OCI-LY3 (cell line): ENCODE measurements around the gene HMGB2.

Source experiments
- H2AFZ ChIP-seq: fragments of 200-600, 300-600 bp; shearing (Covaris generic); 2 replicates; pipeline ENCODE4 v1.6.0; 2014; ENCODE audit warnings: antibody characterized with exemption, low read depth, low read length
- H3K27ac ChIP-seq: fragments of 200-600, 300-600 bp; sonication (generic); 2 replicates; pipeline ENCODE4 v1.5.1; 2014; ENCODE audit warnings: mild to moderate bottlenecking, low read length, moderate library complexity, mixed read lengths
- H3K27me3 ChIP-seq: fragments of 200-600, 300-600 bp; sonication (generic); 2 replicates; pipeline ENCODE4 v1.6.1; 2014; ENCODE audit warnings: low read depth, low read length, mixed read lengths
- H3K36me3 ChIP-seq: fragments of 200-600, 300-600 bp; sonication (generic); replicated peaks from 2 replicates; pipeline ENCODE3; 2014; ENCODE audit warnings: low read depth, low read length, mixed read lengths
- H3K4me1 ChIP-seq: fragments of 300-600, 200-600 bp; sonication (generic); 2 replicates; pipeline ENCODE4 v1.6.1; 2014; ENCODE audit warnings: low read length, mixed read lengths
- H3K4me2 ChIP-seq: fragments of 200-600, 300-600 bp; sonication (generic); 2 replicates; pipeline ENCODE4 v1.6.1; 2014; ENCODE audit warnings: low read length, mixed read lengths
- H3K4me3 ChIP-seq: fragments of 300-600, 200-600 bp; sonication (generic); 2 replicates; pipeline ENCODE4 v1.5.1; 2014; ENCODE audit warnings: antibody characterized with exemption, mild to moderate bottlenecking, low read length, moderate library complexity
- H3K79me2 ChIP-seq: fragments of 300-600, 200-600 bp; shearing (Covaris generic); 2 replicates; pipeline ENCODE4 v1.6.1; 2014; ENCODE audit warnings: mild to moderate bottlenecking, low read length, mixed read lengths
- H3K9ac ChIP-seq: fragments of 300-600, 200-600 bp; shearing (Covaris generic); 2 replicates; pipeline ENCODE4 v1.6.0; 2014; ENCODE audit warnings: mild to moderate bottlenecking, low read length, moderate library complexity
- H3K9me3 ChIP-seq: fragments of 200-600, 300-600 bp; shearing (Covaris generic); 2 replicates; pipeline ENCODE4 v1.6.1; 2014; ENCODE audit warnings: low read length, mixed read lengths; ENCODE audit not compliant: insufficient read depth
- H4K20me1 ChIP-seq: fragments of 200-600, 300-600 bp; sonication (generic); 2 replicates; pipeline ENCODE4 v1.6.1; 2016; ENCODE audit warnings: low read length, mixed read lengths; ENCODE audit not compliant: insufficient read depth
- EZH2phosphoT487 ChIP-seq: fragments of 200-600 bp; shearing (Covaris generic); IDR thresholded peaks from 2 replicates; pipeline ENCODE4 v1.6.1; 2018; ENCODE audit warnings: antibody characterized with exemption, mixed run types, low read depth
- TF ChIP-seq, protein P1 (sequence below): fragments of 200-600, 300-600 bp; sonication (generic); IDR thresholded peaks from 2 replicates; pipeline ENCODE4 v1.5.1; 2014; ENCODE audit warnings: antibody characterized with exemption, low read length, low read depth

HMGB2 gene

DNA sequence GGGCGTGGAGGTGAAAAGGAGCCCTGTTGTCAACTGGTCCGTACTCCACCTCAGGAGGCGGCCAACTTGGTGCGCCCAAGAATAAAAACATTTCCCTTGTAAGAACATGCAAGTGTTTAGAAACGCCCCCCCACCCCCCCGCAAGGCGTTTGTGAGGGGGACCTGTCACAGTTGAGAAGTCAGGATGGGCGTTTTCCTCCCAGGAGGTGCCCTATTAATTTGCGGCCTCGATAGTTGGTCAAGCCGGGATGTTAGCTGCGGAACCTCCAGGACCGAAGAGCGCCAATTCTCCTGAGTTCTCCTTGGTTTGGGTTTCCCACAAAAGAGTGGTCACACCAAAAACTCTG is 35.9 kb upstream of the HMGB2 start:
- Histone ChIP-seq H3K4me2 (peak overlapping the region; percentile 72), H3K27ac (peak overlapping the region; percentile 64), H3K9ac (peak overlapping the region; percentile 88), H3K27me3 (no peaks in the 10 kb centered on the region), H3K4me3 (peak overlapping the region; percentile 86), H2AFZ (peak overlapping the region; percentile 91), H4K20me1 (no peaks in the 10 kb centered on the region), H3K36me3 (peaks cover 5% of the 10 kb centered on the region), H3K79me2 (peaks cover 33% of the 10 kb centered on the region), H3K9me3 (no peaks in the 10 kb centered on the region), H3K4me1 (peaks cover 17% of the 10 kb centered on the region)
- no peak for TF ChIP-seq EZH2phosphoT487
- TF ChIP-seq, protein P1, sequence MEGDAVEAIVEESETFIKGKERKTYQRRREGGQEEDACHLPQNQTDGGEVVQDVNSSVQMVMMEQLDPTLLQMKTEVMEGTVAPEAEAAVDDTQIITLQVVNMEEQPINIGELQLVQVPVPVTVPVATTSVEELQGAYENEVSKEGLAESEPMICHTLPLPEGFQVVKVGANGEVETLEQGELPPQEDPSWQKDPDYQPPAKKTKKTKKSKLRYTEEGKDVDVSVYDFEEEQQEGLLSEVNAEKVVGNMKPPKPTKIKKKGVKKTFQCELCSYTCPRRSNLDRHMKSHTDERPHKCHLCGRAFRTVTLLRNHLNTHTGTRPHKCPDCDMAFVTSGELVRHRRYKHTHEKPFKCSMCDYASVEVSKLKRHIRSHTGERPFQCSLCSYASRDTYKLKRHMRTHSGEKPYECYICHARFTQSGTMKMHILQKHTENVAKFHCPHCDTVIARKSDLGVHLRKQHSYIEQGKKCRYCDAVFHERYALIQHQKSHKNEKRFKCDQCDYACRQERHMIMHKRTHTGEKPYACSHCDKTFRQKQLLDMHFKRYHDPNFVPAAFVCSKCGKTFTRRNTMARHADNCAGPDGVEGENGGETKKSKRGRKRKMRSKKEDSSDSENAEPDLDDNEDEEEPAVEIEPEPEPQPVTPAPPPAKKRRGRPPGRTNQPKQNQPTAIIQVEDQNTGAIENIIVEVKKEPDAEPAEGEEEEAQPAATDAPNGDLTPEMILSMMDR, result no peak

DNA sequence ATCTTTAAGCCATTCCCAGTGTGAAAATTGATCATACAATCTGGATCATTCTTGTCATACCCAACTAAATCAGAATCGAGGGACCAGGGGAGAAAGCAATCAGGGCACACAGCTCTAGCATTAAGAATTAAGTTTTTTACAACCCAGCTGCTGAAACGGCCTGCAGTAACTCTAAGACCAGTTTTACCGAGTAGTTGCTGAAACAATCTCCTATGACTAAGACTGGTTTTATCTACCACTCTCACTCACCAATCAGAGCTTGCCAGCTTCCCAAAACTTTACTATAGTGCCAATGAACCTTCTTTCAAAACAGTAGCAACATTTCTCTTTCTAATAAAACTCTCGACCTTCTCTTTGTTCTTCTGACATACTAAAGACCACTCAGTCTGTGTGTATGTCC is 33.8 kb upstream of the HMGB2 start:
- no peak overlapping the region for H3K27ac ChIP-seq
- H3K4me1 ChIP-seq, result peaks cover 13% of the 10 kb centered on the region
- no peaks in the 10 kb centered on the region for H4K20me1 ChIP-seq
- peaks cover 22% of the 10 kb centered on the region for H3K79me2 ChIP-seq
- TF ChIP-seq EZH2phosphoT487, result no peak
- TF ChIP-seq, protein P1, result no peak
- H2AFZ ChIP-seq, result no peak overlapping the region
- H3K36me3 ChIP-seq, result no peaks in the 10 kb centered on the region
- no peaks in the 10 kb centered on the region for H3K9me3 ChIP-seq
- no peak overlapping the region for H3K4me3 ChIP-seq
- H3K9ac ChIP-seq, result no peak overlapping the region
- no peaks in the 10 kb centered on the region for H3K27me3 ChIP-seq
- H3K4me2 ChIP-seq, result peak overlapping the region; percentile 11

DNA sequence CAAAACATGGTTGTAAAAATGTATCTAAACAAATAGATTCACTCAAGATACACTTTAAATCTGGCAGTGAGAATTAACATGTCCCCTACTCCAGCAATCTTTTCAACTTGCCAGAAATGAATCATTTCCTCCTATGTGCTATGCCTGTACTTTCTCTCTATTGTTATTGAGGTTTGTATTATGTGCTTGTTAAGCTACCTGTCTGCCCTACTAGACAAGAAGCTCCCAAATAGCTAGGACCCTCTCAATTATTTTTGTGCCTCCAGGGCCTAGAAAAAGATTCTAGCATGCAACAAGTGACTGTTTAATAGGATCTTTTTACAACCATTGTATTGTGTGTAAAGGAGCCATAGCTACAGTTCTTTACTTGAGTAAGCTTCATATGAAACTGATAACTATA is 33.1 kb upstream of the HMGB2 start:
- Histone ChIP-seq H3K27ac (no peak overlapping the region), H3K79me2 (peaks cover 15% of the 10 kb centered on the region), H2AFZ (no peak overlapping the region), H3K9me3 (no peaks in the 10 kb centered on the region), H3K27me3 (no peaks in the 10 kb centered on the region), H3K4me3 (0 out of 2 replicates have a peak overlapping the region, but pooled peaks have one; percentile 8), H3K4me2 (peak overlapping the region; percentile 30), H3K36me3 (no peaks in the 10 kb centered on the region), H4K20me1 (no peaks in the 10 kb centered on the region), H3K4me1 (peaks cover 10% of the 10 kb centered on the region), H3K9ac (no peak overlapping the region)
- TF ChIP-seq EZH2phosphoT487, result no peak
- TF ChIP-seq, protein P1, result no peak

DNA sequence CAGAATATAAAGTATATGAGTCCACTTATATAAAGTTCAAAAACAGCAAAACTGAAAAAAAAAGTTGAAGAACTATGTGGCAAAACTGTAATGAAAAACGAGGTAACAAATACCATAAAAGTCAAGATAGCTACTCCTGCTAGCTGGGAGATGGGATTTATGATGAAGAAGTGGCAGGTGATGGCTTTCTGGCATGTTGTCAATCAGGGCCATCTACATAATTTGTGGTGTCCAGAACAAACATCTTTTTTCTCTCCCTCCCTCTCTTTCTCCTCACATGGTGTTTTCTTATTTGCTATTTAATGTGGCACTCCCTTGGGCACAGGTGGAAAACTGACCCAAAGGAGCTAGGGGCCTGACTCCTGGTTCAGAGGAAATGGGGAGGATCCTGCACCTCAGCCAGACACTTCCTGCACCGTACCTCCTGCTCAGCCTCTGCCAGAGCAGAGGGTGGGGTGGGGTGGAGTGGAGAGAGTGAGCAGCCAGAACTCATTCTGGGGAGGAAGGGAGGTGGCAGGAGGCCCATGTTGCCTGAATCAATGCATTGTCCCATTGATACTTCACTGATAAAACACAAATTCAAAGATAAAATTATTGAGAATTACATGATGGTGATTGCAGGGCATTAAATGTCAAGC is 31.3 kb upstream of the HMGB2 start:
- no peaks in the 10 kb centered on the region for H3K27me3 ChIP-seq
- no peak overlapping the region for H3K27ac ChIP-seq
- TF ChIP-seq, protein P1, result no peak
- TF ChIP-seq EZH2phosphoT487, result no peak
- H4K20me1 ChIP-seq, result no peaks in the 10 kb centered on the region
- H3K9ac ChIP-seq, result no peak overlapping the region
- H3K4me3 ChIP-seq, result no peak overlapping the region
- H3K4me1 ChIP-seq, result peaks cover 14% of the 10 kb centered on the region
- no peak overlapping the region for H3K4me2 ChIP-seq
- H3K79me2 ChIP-seq, result no peaks in the 10 kb centered on the region
- no peaks in the 10 kb centered on the region for H3K9me3 ChIP-seq
- no peak overlapping the region for H2AFZ ChIP-seq
- no peaks in the 10 kb centered on the region for H3K36me3 ChIP-seq
